ENCODE data around the gene SYNJ2.
A peak's percentile ranks its signal among the peaks of the same experiment; 100 is the strongest.

Gene SYNJ2

DNA sequence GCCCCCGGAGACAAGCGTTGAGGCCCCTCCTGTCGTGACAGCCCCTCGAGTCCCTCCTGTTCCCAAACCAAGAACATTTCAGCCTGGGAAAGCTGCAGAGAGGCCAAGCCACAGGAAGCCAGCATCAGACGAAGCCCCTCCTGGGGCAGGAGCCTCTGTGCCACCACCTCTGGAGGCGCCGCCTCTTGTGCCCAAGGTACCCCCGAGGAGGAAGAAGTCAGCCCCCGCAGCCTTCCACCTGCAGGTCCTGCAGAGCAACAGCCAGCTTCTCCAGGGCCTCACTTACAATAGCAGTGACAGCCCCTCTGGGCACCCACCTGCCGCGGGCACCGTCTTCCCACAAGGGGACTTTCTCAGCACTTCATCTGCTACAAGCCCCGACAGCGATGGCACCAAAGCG, 114.0 kb downstream of the SYNJ2 start:
- Histone ChIP-seq H2AK5ac (ENCODE audit: low read depth, low read length) (no peak overlapping the region), H3K4ac (ENCODE audit: low read length) (no peak overlapping the region), H3K4me1 (ENCODE audit: control insufficient read depth in 2 of 2, insufficient read depth in 1 of 2, low read depth in 1 of 2, low read length in 2 of 2) (no peaks in the 10 kb centered on the region), H3K4me3 (ENCODE audit: low read length in 2 of 2) (no peak overlapping the region), H3K9ac (ENCODE audit: low read depth, low read length, poor library complexity) (no peak overlapping the region), H2BK120ac (ENCODE audit: low read depth, low read length) (no peak overlapping the region), H2BK15ac (ENCODE audit: low read length) (no peak overlapping the region), H3K23ac (ENCODE audit: low read depth, low read length, poor library complexity) (no peak overlapping the region), H2BK5ac (ENCODE audit: low read length) (no peak overlapping the region), H2BK12ac (ENCODE audit: low read length) (no peak overlapping the region), H3K9me3 (replicated peaks in 1 of 2; ENCODE audit: control insufficient read depth in 2 of 2, insufficient read depth in 1 of 2, low read depth in 1 of 2, low read length in 2 of 2) (no peaks in the 10 kb centered on the region), H3K36me3 (replicated peaks in 1 of 2; ENCODE audit: control insufficient read depth in 2 of 2, insufficient read depth in 2 of 2, low read length in 2 of 2) (peaks cover 11 to 45% of the 10 kb centered on the region in 2 donors), H3K18ac (ENCODE audit: low read length) (peak overlapping the region; percentile 16), H2AFZ (ENCODE audit: low read length) (no peak overlapping the region), H4K8ac (ENCODE audit: low read depth, low read length) (no peak overlapping the region), H3K4me2 (ENCODE audit: insufficient read depth, low read length, poor library complexity, severe bottlenecking) (no peak overlapping the region), H3K27ac (replicated peaks; ENCODE audit: low read length) (no peak overlapping the region), H3K14ac (ENCODE audit: low read length) (no peak overlapping the region), H4K91ac (ENCODE audit: low read depth, low read length, poor library complexity) (no peak overlapping the region), H3K27me3 (ENCODE audit: control insufficient read depth in 3 of 3, insufficient read depth in 3 of 3, low read depth in 1 of 3, low read length in 3 of 3) (no peaks in the 10 kb centered on the region), H3K79me1 (ENCODE audit: low read depth, low read length) (no peaks in the 10 kb centered on the region)
- no peak for DNase-seq (ENCODE audit: low spot score)
- WGBS, 2 donors (ENCODE audit: extremely low coverage in 2 of 2, insufficient read length in 2 of 2, insufficient replicate concordance in 1 of 2) = no CpG with 5 or more reads among the region's 15 CpGs

GRCh38 chr6:158103228-158103627, 121.6 kb downstream of the SYNJ2 start:
- Histone ChIP-seq H3K4ac (ENCODE audit: low read length) (no peak overlapping the region), H4K91ac (ENCODE audit: low read depth, low read length, poor library complexity) (no peak overlapping the region), H2BK12ac (ENCODE audit: low read length) (no peak overlapping the region), H3K79me1 (ENCODE audit: low read depth, low read length) (no peaks in the 10 kb centered on the region), H3K14ac (ENCODE audit: low read length) (no peak overlapping the region), H3K4me1 (ENCODE audit: control insufficient read depth in 2 of 2, insufficient read depth in 1 of 2, low read depth in 1 of 2, low read length in 2 of 2) (no peaks in the 10 kb centered on the region), H3K18ac (ENCODE audit: low read length) (no peak overlapping the region), H4K8ac (ENCODE audit: low read depth, low read length) (no peak overlapping the region), H2BK120ac (ENCODE audit: low read depth, low read length) (no peak overlapping the region), H2BK5ac (ENCODE audit: low read length) (no peak overlapping the region), H3K27me3 (ENCODE audit: control insufficient read depth in 3 of 3, insufficient read depth in 3 of 3, low read depth in 1 of 3, low read length in 3 of 3) (no peaks in the 10 kb centered on the region), H2AK5ac (ENCODE audit: low read depth, low read length) (no peak overlapping the region), H3K4me3 (ENCODE audit: low read length in 2 of 2) (no peak overlapping the region), H3K9ac (ENCODE audit: low read depth, low read length, poor library complexity) (no peak overlapping the region), H2AFZ (ENCODE audit: low read length) (no peak overlapping the region), H3K36me3 (replicated peaks in 1 of 2; ENCODE audit: control insufficient read depth in 2 of 2, insufficient read depth in 2 of 2, low read length in 2 of 2) (no peaks in the 10 kb centered on the region), H3K23ac (ENCODE audit: low read depth, low read length, poor library complexity) (no peak overlapping the region), H3K4me2 (ENCODE audit: insufficient read depth, low read length, poor library complexity, severe bottlenecking) (no peak overlapping the region), H2BK15ac (ENCODE audit: low read length) (no peak overlapping the region), H3K9me3 (replicated peaks in 1 of 2; ENCODE audit: control insufficient read depth in 2 of 2, insufficient read depth in 1 of 2, low read depth in 1 of 2, low read length in 2 of 2) (no peaks in the 10 kb centered on the region), H3K27ac (replicated peaks; ENCODE audit: low read length) (no peak overlapping the region)
- no CpG with 5 or more reads among the region's 4 CpGs for WGBS, 2 donors (ENCODE audit: extremely low coverage in 2 of 2, insufficient read length in 2 of 2, insufficient replicate concordance in 1 of 2)
- no peak for DNase-seq (ENCODE audit: low spot score)

DNA sequence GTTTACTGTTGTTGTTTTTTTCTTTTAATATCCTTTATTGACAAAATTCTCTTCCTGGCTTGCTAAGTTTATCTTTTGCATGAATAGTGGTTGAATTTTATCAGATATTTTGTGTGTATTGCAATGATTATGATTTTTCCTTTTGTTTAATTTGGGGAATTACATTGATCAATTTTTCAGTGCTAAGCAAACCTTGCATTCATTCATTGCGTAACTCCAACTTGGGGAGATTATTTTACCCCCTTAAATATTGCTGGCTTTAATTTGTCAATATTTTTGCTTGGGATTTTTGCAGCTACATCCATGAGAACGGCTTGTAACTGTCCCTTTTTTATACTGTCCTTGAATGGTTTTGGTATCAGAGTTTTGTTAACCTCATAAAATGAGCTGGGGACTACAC, 123.0 kb downstream of the SYNJ2 start:
- Histone ChIP-seq H3K4me2 (ENCODE audit: insufficient read depth, low read length, poor library complexity, severe bottlenecking) (no peak overlapping the region), H3K4me3 (ENCODE audit: low read length in 2 of 2) (no peak overlapping the region), H2BK15ac (ENCODE audit: low read length) (no peak overlapping the region), H3K4ac (ENCODE audit: low read length) (no peak overlapping the region), H2BK12ac (ENCODE audit: low read length) (no peak overlapping the region), H2BK5ac (ENCODE audit: low read length) (no peak overlapping the region), H3K14ac (ENCODE audit: low read length) (no peak overlapping the region), H2BK120ac (ENCODE audit: low read depth, low read length) (no peak overlapping the region), H2AK5ac (ENCODE audit: low read depth, low read length) (no peak overlapping the region), H3K36me3 (replicated peaks in 1 of 2; ENCODE audit: control insufficient read depth in 2 of 2, insufficient read depth in 2 of 2, low read length in 2 of 2) (peaks cover under 1 to 5% of the 10 kb centered on the region in 2 donors), H3K9me3 (replicated peaks in 1 of 2; ENCODE audit: control insufficient read depth in 2 of 2, insufficient read depth in 1 of 2, low read depth in 1 of 2, low read length in 2 of 2) (no peaks in the 10 kb centered on the region), H3K18ac (ENCODE audit: low read length) (no peak overlapping the region), H3K27ac (replicated peaks; ENCODE audit: low read length) (no peak overlapping the region), H3K9ac (ENCODE audit: low read depth, low read length, poor library complexity) (no peak overlapping the region), H4K91ac (ENCODE audit: low read depth, low read length, poor library complexity) (no peak overlapping the region), H4K8ac (ENCODE audit: low read depth, low read length) (no peak overlapping the region), H3K23ac (ENCODE audit: low read depth, low read length, poor library complexity) (no peak overlapping the region), H3K79me1 (ENCODE audit: low read depth, low read length) (no peaks in the 10 kb centered on the region), H2AFZ (ENCODE audit: low read length) (no peak overlapping the region), H3K4me1 (ENCODE audit: control insufficient read depth in 2 of 2, insufficient read depth in 1 of 2, low read depth in 1 of 2, low read length in 2 of 2) (no peaks in the 10 kb centered on the region), H3K27me3 (ENCODE audit: control insufficient read depth in 3 of 3, insufficient read depth in 3 of 3, low read depth in 1 of 3, low read length in 3 of 3) (no peaks in the 10 kb centered on the region)
- WGBS, 2 donors (ENCODE audit: extremely low coverage in 2 of 2, insufficient read length in 2 of 2, insufficient replicate concordance in 1 of 2) = no CpG with 5 or more reads among the region's 2 CpGs
- DNase-seq (ENCODE audit: low spot score) = no peak

- Histone ChIP-seq H3K79me1 (ENCODE audit: low read depth, low read length) (no peaks in the 10 kb centered on the region), H3K9ac (ENCODE audit: low read depth, low read length, poor library complexity) (no peak overlapping the region), H3K4me3 (ENCODE audit: low read length in 2 of 2) (no peak overlapping the region), H3K23ac (ENCODE audit: low read depth, low read length, poor library complexity) (no peak overlapping the region), H3K14ac (ENCODE audit: low read length) (no peak overlapping the region), H2BK15ac (ENCODE audit: low read length) (no peak overlapping the region), H4K8ac (ENCODE audit: low read depth, low read length) (no peak overlapping the region), H4K91ac (ENCODE audit: low read depth, low read length, poor library complexity) (no peak overlapping the region), H3K18ac (ENCODE audit: low read length) (no peak overlapping the region), H3K9me3 (replicated peaks in 1 of 2; ENCODE audit: control insufficient read depth in 2 of 2, insufficient read depth in 1 of 2, low read depth in 1 of 2, low read length in 2 of 2) (no peaks in the 10 kb centered on the region), H3K36me3 (replicated peaks in 1 of 2; ENCODE audit: control insufficient read depth in 2 of 2, insufficient read depth in 2 of 2, low read length in 2 of 2) (peaks cover 7 to 52% of the 10 kb centered on the region in 2 donors), H3K4me2 (ENCODE audit: insufficient read depth, low read length, poor library complexity, severe bottlenecking) (no peak overlapping the region), H2BK5ac (ENCODE audit: low read length) (no peak overlapping the region), H2AK5ac (ENCODE audit: low read depth, low read length) (no peak overlapping the region), H2AFZ (ENCODE audit: low read length) (no peak overlapping the region), H3K4me1 (ENCODE audit: control insufficient read depth in 2 of 2, insufficient read depth in 1 of 2, low read depth in 1 of 2, low read length in 2 of 2) (no peaks in the 10 kb centered on the region), H2BK12ac (ENCODE audit: low read length) (no peak overlapping the region), H3K27me3 (ENCODE audit: control insufficient read depth in 3 of 3, insufficient read depth in 3 of 3, low read depth in 1 of 3, low read length in 3 of 3) (no peaks in the 10 kb centered on the region), H2BK120ac (ENCODE audit: low read depth, low read length) (no peak overlapping the region), H3K4ac (ENCODE audit: low read length) (no peak overlapping the region), H3K27ac (replicated peaks; ENCODE audit: low read length) (no peak overlapping the region)
- no peak for DNase-seq (ENCODE audit: low spot score)
- no CpG with 5 or more reads among the region's 2 CpGs for WGBS, 2 donors (ENCODE audit: extremely low coverage in 2 of 2, insufficient read length in 2 of 2, insufficient replicate concordance in 1 of 2)
Measured at GRCh38 chr6:158109748-158110147, 128.1 kb downstream of the SYNJ2 start.
